Naive thymus-derived CD4-positive, alpha-beta T cell (primary cell): ENCODE data around the gene ADGRL1. TPM values are rescaled to one million over a fixed set of nuclear protein-coding genes. Genes with fewer than 3 reads are reported as not detected.
A peak's percentile ranks its signal among the peaks of the same experiment; 100 is the strongest.

ENCODE experiments used
- ATAC-seq: fragments of 150-1000 bp; cut with Tn5 transposase; 2 replicates; pipeline ENCODE4 v1.10.0; 2021; ENCODE audit warnings: mild to moderate bottlenecking, moderate library complexity
- CTCF ChIA-PET: fragments of 350-600 bp; sonication (Branson Sonifier 250); formaldehyde crosslinking; loops from one replicate; lab custom pipeline; 2021; ENCODE audit warnings: antibody characterized with exemption; lab: Charles Lee
- POLR2A ChIA-PET: fragments of 350-600 bp; sonication (Branson Sonifier 250); formaldehyde crosslinking; loops from one replicate; lab custom pipeline; 2021; ENCODE audit warnings: antibody characterized with exemption, inconsistent platforms; lab: Charles Lee
- DNase-seq, 9 donors: peaks; one replicate each; pipeline versions ENCODE4 v3.0.0 to v3.0.0-alpha.2; 2020 to 2022; ENCODE audit warnings: mixed read lengths in 1 of 9
- H3K27ac ChIP-seq: one replicate; pipeline ENCODE4 v1.7.0; 2013; ENCODE audit warnings: mild to moderate bottlenecking, low read depth, low read length, moderate library complexity
- H3K27me3 ChIP-seq, 2 donors: one replicate each; pipeline ENCODE4 v1.7.0; 2013; ENCODE audit warnings: low read length in 2 of 2, mild to moderate bottlenecking in 2 of 2, moderate library complexity in 2 of 2; ENCODE audit not compliant: control insufficient read depth in 2 of 2, insufficient read depth in 2 of 2
- H3K36me3 ChIP-seq, 3 experiments: 1 replicate in 2 of 3; 2 replicates in 1 of 3; pipeline ENCODE4 v1.7.0; 2013; ENCODE audit warnings: low read length in 3 of 3, mild to moderate bottlenecking in 3 of 3, moderate library complexity in 1 of 3; ENCODE audit not compliant: insufficient read depth in 3 of 3, control insufficient read depth in 2 of 3
- H3K4me1 ChIP-seq, 2 donors: one replicate each; pipeline ENCODE4 v1.7.0; 2013; ENCODE audit warnings: low read length in 2 of 2, mild to moderate bottlenecking in 2 of 2, moderate library complexity in 1 of 2; ENCODE audit not compliant: control insufficient read depth in 2 of 2, insufficient read depth in 2 of 2
- H3K4me3 ChIP-seq: 2 replicates; pipeline ENCODE4 v1.7.0; 2013; ENCODE audit warnings: mild to moderate bottlenecking, low read length
- H3K9me3 ChIP-seq, 3 experiments: 1 replicate in 2 of 3; 2 replicates in 1 of 3; pipeline ENCODE4 v1.7.0; 2013; ENCODE audit warnings: low read length in 3 of 3; ENCODE audit not compliant: control insufficient read depth in 2 of 3
- H3K27ac Mint-ChIP-seq, 9 donors: one replicate each; pipeline ENCODE4 v1.8.0; 2020 to 2022; ENCODE audit warnings: mixed read lengths in 9 of 9, mild to moderate bottlenecking in 8 of 9, moderate library complexity in 5 of 9, inconsistent platforms in 2 of 9
- H3K27me3 Mint-ChIP-seq, 5 donors: one replicate each; pipeline ENCODE4 v1.8.0; 2021 to 2022; ENCODE audit warnings: mixed read lengths in 5 of 5, mild to moderate bottlenecking in 1 of 5
- H3K36me3 Mint-ChIP-seq, 5 donors: one replicate each; pipeline ENCODE4 v1.8.0; 2020 to 2022; ENCODE audit warnings: mixed read lengths in 5 of 5, mild to moderate bottlenecking in 3 of 5, inconsistent platforms in 1 of 5
- H3K4me1 Mint-ChIP-seq, 7 donors: one replicate each; pipeline ENCODE4 v1.8.0; 2020 to 2022; ENCODE audit warnings: mixed read lengths in 7 of 7, mild to moderate bottlenecking in 3 of 7, inconsistent platforms in 1 of 7
- H3K4me3 Mint-ChIP-seq, 10 donors: one replicate each; pipeline ENCODE4 v1.8.0; 2020 to 2022; ENCODE audit warnings: mild to moderate bottlenecking in 10 of 10, mixed read lengths in 10 of 10, moderate library complexity in 6 of 10, inconsistent platforms in 2 of 10
- H3K9me3 Mint-ChIP-seq, 11 donors: one replicate each; pipeline ENCODE4 v1.8.0; 2020 to 2022; ENCODE audit warnings: mixed read lengths in 11 of 11, mild to moderate bottlenecking in 4 of 11, inconsistent platforms in 1 of 11, moderate library complexity in 1 of 11
- intact Hi-C, 2 donors: fragments of 100-400 bp; cut with micrococcal nuclease; formaldehyde crosslinking; loops; one replicate each; pipeline ENCODE4 v1.15.1; 2023
- polyA plus RNA-seq, 2 donors: library from polyadenylated mRNA; unstranded; fragments of 300-500 nt; fragmentation: Illumina TruSeq; gene quantifications; one replicate each; pipeline ENCODE4 v1.2.3, GENCODE V29; 2021
- total RNA-seq, 6 experiments: library from RNA in 5 of 6; stranded (reverse) in 5 of 6; gene quantifications; 1 replicate in 5 of 6; 2 replicates in 1 of 6; pipeline ENCODE4 v1.2.3 and lab custom pipeline; 2021 to 2026

The ADGRL1 gene
- total and polyA plus RNA-seq, 7 experiments from 2014 or later, result 0.72 to 39.4 (median 31.1) TPM

DNA sequence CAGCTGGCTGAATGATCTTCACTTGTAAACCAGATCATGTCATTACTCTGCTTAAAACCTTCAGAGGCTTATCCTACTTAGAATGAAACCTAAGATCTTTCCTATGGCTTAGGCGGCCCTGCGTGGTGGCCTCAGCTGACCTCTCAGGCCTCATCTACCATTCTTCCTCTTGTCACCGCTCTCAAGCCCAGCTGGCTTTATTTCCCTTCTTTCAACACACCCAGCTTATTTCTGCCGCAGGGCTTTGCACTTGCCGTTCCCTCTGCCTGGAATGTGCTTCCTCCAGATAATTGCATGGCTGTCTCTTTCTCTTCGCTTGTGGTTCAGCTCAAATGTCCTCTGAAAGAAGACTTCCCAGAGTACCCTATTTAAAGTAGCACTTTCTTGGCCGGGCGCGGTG, 66.0 kb downstream of the ADGRL1 start:
- DNase-seq (no peak), ATAC-seq (no peak)
- Mint-ChIP-seq H3K36me3 (peaks cover 0 to 10% (median 9%) of the 10 kb centered on the region in 5 donors), H3K9me3 (no peaks in the 10 kb centered on the region), H3K4me1 (peaks cover 11 to 58% (median 49%) of the 10 kb centered on the region in 7 donors), H3K27me3 (no peaks in the 10 kb centered on the region), H3K4me3 (peak overlapping the region in 7 of 10 donors; percentile 14 to 72 (median 29)), H3K27ac (peak overlapping the region in 7 of 9 donors; percentile 1 to 89 (median 62))
- H3K4me1 ChIP-seq, result peaks cover 8 to 22% of the 10 kb centered on the region in 2 donors
- ChIA-PET CTCF (interaction anchor here (0.7 to 9.0 kb wide), 5 partner anchors 8 to 260 kb away, joined by 3 to 39 read pairs (median 3); no protein-coding TSS in a partner anchor), POLR2A (interaction anchor here (0.8 to 3.7 kb wide), 4 partner anchors 9 to 392 kb away, joined by 3 to 19 read pairs (median 6); a partner anchor contains a TSS)
- no peak overlapping the region for H3K27ac ChIP-seq
- H3K27me3 ChIP-seq, result no peaks in the 10 kb centered on the region
- no peaks in the 10 kb centered on the region for H3K9me3 ChIP-seq
- H3K36me3 ChIP-seq, result peaks cover 0 to 3% (median 0%) of the 10 kb centered on the region in 3 experiments
- H3K4me3 ChIP-seq, result no peak overlapping the region
- intact Hi-C loops, result loop anchor here (5.0 to 10.0 kb wide), 5 partner anchors 133 to 547 kb away; partner anchors contain the start of genes NDUFB7 (in 1 of the 2), PTGER1 (in 1 of the 2) and RFX1 (in 1 of the 2)

DNA sequence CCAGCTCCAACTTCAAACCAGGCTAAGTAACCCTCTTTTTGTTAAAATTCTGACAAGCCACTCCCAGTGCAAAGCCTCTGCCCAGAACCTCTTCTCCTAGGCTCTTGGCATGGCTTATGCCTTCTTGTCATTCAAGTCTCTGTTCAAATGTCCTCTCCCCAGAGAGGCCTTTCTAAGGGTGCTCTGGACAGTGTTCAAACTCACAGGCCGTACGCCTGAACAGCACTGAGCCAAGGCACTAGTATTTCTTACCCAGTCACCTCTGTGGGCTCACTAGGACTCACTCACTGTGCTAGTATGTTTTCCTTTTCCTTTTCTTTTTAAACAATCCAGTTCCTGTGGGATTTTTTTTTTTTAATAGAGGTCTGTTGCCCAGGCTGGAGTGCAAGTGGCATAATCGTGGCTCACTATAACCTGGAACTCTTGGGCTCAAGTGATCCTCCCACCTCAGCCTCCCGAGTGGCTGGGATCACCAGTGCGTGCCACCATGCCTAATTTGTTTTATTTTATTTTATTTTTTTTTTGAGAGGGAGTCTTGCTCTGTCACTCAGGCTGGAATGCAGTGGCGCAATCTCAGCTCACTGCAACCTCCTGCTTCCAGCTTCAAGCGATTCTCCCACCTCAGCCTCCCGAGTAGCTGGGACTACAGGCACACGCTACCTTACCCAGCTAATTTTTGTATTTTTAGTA, 67.2 kb downstream of the ADGRL1 start:
- intact Hi-C loops, result loop anchor here (5.0 to 10.0 kb wide), 5 partner anchors 131 to 549 kb away; partner anchors contain the start of genes NDUFB7 (in 1 of the 2), PTGER1 (in 1 of the 2) and RFX1 (in 1 of the 2)
- Mint-ChIP-seq H3K36me3 (peaks cover 0 to 10% (median 9%) of the 10 kb centered on the region in 5 donors), H3K27ac (peak overlapping the region in 7 of 9 donors; percentile 74 to 87 (median 81)), H3K4me1 (peaks cover 11 to 54% (median 46%) of the 10 kb centered on the region in 7 donors), H3K9me3 (no peaks in the 10 kb centered on the region), H3K27me3 (no peaks in the 10 kb centered on the region), H3K4me3 (peak overlapping the region; percentile 53 to 88 (median 70))
- Histone ChIP-seq H3K27me3 (no peaks in the 10 kb centered on the region), H3K27ac (no peak overlapping the region), H3K4me1 (peaks cover 8 to 22% of the 10 kb centered on the region in 2 donors), H3K9me3 (no peaks in the 10 kb centered on the region), H3K4me3 (no peak overlapping the region), H3K36me3 (peaks cover 0 to 3% (median 0%) of the 10 kb centered on the region in 3 experiments)
- ChIA-PET CTCF (interaction anchor here (1.4 to 9.0 kb wide), 2 partner anchors 56 to 210 kb away, joined by 3 to 39 read pairs; no protein-coding TSS in a partner anchor), POLR2A (interaction anchor here (0.6 to 3.7 kb wide), 5 partner anchors 11 to 261 kb away, joined by 3 to 19 read pairs (median 8); no protein-coding TSS in a partner anchor)
- no peak for DNase-seq
- ATAC-seq, result no peak

DNA sequence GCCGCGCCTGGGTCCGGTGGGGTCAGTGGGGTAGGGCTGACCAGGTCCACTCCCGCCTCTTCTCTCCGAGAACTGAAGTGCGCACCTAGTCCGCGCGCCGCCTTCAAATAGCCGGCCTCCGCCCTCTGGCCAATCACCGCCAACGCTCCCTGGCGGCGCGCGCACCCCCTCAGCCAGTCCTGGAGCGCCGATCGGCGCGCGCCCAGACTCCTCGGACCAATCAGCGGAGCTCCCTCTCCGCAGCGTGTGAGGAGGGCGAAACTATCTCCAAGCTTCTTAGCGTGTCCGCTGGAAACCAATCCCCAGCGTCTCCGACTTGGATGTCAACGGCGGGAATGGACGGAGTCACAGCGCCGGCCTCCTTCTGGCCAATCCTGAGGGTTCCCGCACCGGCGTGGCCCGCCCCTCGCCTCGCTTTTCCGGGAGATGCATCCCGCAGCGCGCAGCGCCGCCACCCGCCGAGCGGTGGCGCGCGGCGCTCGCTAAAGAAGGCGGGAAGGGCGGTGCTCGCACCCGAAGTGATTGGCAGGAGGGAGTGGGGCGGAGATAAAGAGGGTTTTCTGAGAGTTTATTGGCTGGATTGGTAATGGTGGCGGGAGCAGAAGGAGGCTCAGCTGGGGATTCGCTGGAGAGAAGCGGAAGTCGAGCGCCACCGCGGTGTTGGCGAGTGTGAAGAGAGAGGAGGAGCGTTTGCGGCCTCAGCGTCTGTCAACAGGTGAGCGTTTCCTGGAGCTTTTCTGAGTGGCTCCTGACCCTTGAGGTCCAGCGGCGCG, 69.3 kb downstream of the ADGRL1 start, which contains the start of gene ASF1B:
TSS of gene ASF1B (minus strand) at position 81 of the 773 bp plus-strand sequence. CDS start 133 bp downstream, outside the sequence.
- CTCF ChIA-PET, result interaction anchor here (0.6 to 9.0 kb wide), 48 partner anchors 9 to 350 kb away, joined by 3 to 39 read pairs (median 4); a partner anchor contains a TSS
- peak within 1 kb of the TSS; percentile 87 for H3K4me3 ChIP-seq
- peak within 1 kb of the TSS; percentile 90 for H3K27ac ChIP-seq
- Mint-ChIP-seq H3K36me3 (peaks cover 0 to 10% (median 6%) of the 10 kb centered on the region in 5 donors), H3K9me3 (no peaks in the 10 kb centered on the region), H3K4me1 (peaks cover 0 to 43% (median 34%) of the 10 kb centered on the region in 7 donors), H3K27me3 (no peaks in the 10 kb centered on the region), H3K4me3 (peak within 1 kb of the TSS; percentile 84 to 97 (median 88)), H3K27ac (peak within 1 kb of the TSS; percentile 88 to 97 (median 93))
- H3K9me3 ChIP-seq, result no peaks in the 10 kb centered on the region
- DNase-seq, result peak; percentile 94 to 99 (median 99)
- POLR2A ChIA-PET, result interaction anchor here (0.5 to 2.8 kb wide), 40 partner anchors 10 to 553 kb away, joined by 3 to 24 read pairs (median 4); partner anchors contain the start of genes ADGRE5, DNAJB1, IL27RA and MISP3
- ATAC-seq, result peak; percentile 88
- no peaks in the 10 kb centered on the region for H3K27me3 ChIP-seq
- H3K4me1 ChIP-seq, result peaks cover 8 to 15% of the 10 kb centered on the region in 2 donors
- H3K36me3 ChIP-seq, result no peaks in the 10 kb centered on the region
- intact Hi-C loops, result loop anchor here (1.0 to 10.0 kb wide), 30 partner anchors 13 to 553 kb away; partner anchors contain the start of genes DDX39A (in 2 of the 2), PRKACA (in 2 of the 2), RFX1 (in 2 of the 2) and C19orf53 (in 1 of the 2)

DNA sequence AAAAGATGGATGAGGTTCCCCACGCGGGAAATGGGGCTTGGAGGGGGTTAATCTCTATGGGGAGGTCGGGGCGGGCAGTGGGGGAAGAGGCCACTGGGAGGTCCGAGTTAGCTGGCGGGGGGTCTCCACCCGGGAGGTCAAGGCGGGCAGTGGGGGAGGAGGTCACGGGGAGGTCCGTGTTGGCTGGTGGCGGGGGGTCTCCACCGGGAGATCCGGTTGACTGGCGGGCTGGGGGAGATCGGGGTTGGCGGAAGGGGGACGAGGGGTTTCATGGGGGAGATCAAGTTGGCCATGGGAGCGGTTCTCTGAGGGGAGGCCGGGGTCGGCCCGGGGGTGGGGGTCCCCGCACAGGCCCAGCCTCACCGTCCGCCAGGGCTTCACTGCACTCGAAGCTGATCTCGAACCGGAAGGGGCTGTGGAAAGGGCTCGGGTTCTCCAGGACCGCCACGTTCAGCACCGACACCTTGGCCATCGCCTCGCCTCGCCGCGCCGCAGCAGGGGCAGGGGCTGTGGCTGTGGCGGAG, 69.9 kb downstream of the ADGRL1 start:
- DNase-seq, result peak in 1 of 9 donors; percentile 30
- Mint-ChIP-seq H3K4me3 (peak overlapping the region; percentile 42 to 97 (median 88)), H3K36me3 (peaks cover 0 to 11% (median 6%) of the 10 kb centered on the region in 5 donors), H3K9me3 (no peaks in the 10 kb centered on the region), H3K4me1 (peaks cover 0 to 39% (median 31%) of the 10 kb centered on the region in 7 donors), H3K27me3 (no peaks in the 10 kb centered on the region), H3K27ac (peak overlapping the region; percentile 18 to 95 (median 90))
- no peak for ATAC-seq
- Histone ChIP-seq H3K9me3 (no peaks in the 10 kb centered on the region), H3K4me1 (peaks cover 8 to 9% of the 10 kb centered on the region in 2 donors), H3K4me3 (peak overlapping the region; percentile 73), H3K27ac (peak overlapping the region; percentile 72), H3K36me3 (no peaks in the 10 kb centered on the region), H3K27me3 (no peaks in the 10 kb centered on the region)
- intact Hi-C loops, result loop anchor here (1.0 to 10.0 kb wide), 19 partner anchors 19 to 551 kb away; partner anchors contain the start of genes DDX39A (in 2 of the 2), DCAF15 (in 1 of the 2), MISP3 (in 1 of the 2) and NDUFB7 (in 1 of the 2)
- CTCF ChIA-PET, result interaction anchor here (0.6 to 9.0 kb wide), 39 partner anchors 10 to 350 kb away, joined by 3 to 39 read pairs (median 4); no protein-coding TSS in a partner anchor
- POLR2A ChIA-PET, result interaction anchor here (0.5 to 2.8 kb wide), 30 partner anchors 9 to 383 kb away, joined by 3 to 24 read pairs (median 5); partner anchors contain the start of genes ADGRE5, DNAJB1, IL27RA and PRKACA

DNA sequence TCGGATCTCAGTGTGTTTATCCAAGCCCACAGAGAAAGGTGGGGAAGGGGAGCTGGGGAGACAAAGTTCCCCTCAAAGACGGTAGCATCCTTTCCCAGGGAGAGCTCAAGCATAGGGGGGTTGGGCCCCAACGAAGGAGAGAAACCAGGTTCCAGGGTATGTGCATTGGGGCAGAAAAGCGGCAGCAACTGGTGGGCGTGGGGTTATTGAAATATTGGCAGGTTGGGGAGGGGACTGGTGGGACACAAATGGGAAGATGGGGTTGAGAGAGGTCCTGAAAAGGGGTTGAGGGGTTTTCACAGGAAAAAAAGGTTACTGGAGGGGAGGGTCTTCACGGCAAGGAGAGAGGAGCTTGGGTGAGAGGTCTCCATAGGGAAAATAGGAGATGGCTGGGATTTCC, 70.6 kb downstream of the ADGRL1 start:
- ChIA-PET CTCF (interaction anchor here (1.1 to 9.0 kb wide), 3 partner anchors 48 to 213 kb away, joined by 3 to 39 read pairs (median 3); no protein-coding TSS in a partner anchor), POLR2A (interaction anchor here (0.6 to 2.8 kb wide), 6 partner anchors 9 to 317 kb away, joined by 3 to 24 read pairs (median 6); no protein-coding TSS in a partner anchor)
- Mint-ChIP-seq H3K9me3 (no peaks in the 10 kb centered on the region), H3K27ac (peak overlapping the region in 8 of 9 donors; percentile 18 to 90 (median 60)), H3K36me3 (peaks cover 0 to 11% (median 6%) of the 10 kb centered on the region in 5 donors), H3K4me1 (peaks cover 0 to 36% (median 28%) of the 10 kb centered on the region in 7 donors), H3K4me3 (peak overlapping the region; percentile 54 to 97 (median 85)), H3K27me3 (no peaks in the 10 kb centered on the region)
- no peak for ATAC-seq
- peaks cover 7 to 8% of the 10 kb centered on the region in 2 donors for H3K4me1 ChIP-seq
- no peak overlapping the region for H3K4me3 ChIP-seq
- H3K27me3 ChIP-seq, result no peaks in the 10 kb centered on the region
- no peaks in the 10 kb centered on the region for H3K36me3 ChIP-seq
- no peak for DNase-seq
- no peak overlapping the region for H3K27ac ChIP-seq
- no peaks in the 10 kb centered on the region for H3K9me3 ChIP-seq
- intact Hi-C loops, result loop anchor here (5.0 to 10.0 kb wide), 5 partner anchors 128 to 552 kb away; partner anchors contain the start of genes NDUFB7 (in 1 of the 2), PTGER1 (in 1 of the 2) and RFX1 (in 1 of the 2)
